Skeletal muscle satellite cell (primary cell): ENCODE measurements around the gene STUM.
"Not testable (repeated sequence)": the region's sequence is repeated elsewhere in the genome, so short reads cannot be mapped to it uniquely, and the experiment has no call there.

Source experiments
- H3K27me3 ChIP-seq: 2 replicates; pipeline ENCODE4 v1.7.0; 2013; ENCODE audit warnings: low read length; ENCODE audit not compliant: control insufficient read depth, insufficient read depth
- H3K36me3 ChIP-seq: 2 replicates; pipeline ENCODE4 v1.7.0; 2013; ENCODE audit warnings: mild to moderate bottlenecking, control low read depth, low read length; ENCODE audit not compliant: insufficient read depth
- H3K4me1 ChIP-seq: 2 replicates; pipeline ENCODE4 v1.7.0; 2013; ENCODE audit warnings: low read length; ENCODE audit not compliant: control insufficient read depth, insufficient read depth
- H3K4me2 ChIP-seq: 2 replicates; pipeline ENCODE4 v1.7.0; 2013; ENCODE audit warnings: mild to moderate bottlenecking, low read length
- H3K4me3 ChIP-seq: 2 replicates; pipeline ENCODE4 v1.7.0; 2013; ENCODE audit warnings: low read length
- H3K9ac ChIP-seq: 2 replicates; pipeline ENCODE4 v1.7.0; 2013; ENCODE audit warnings: mild to moderate bottlenecking, low read depth, low read length, moderate library complexity
- H3K9me3 ChIP-seq: replicated peaks from 2 replicates; pipeline ENCODE4 v1.7.0; 2013; ENCODE audit warnings: mild to moderate bottlenecking, control low read depth, low read length

STUM gene

GRCh38 chr1:226589008-226589733 lies 40.6 kb downstream of the STUM start:
- H3K27me3 ChIP-seq, result peaks cover 61% of the 10 kb centered on the region
- no peak overlapping the region for H3K4me3 ChIP-seq
- H3K4me2 ChIP-seq, result no peak overlapping the region
- H3K9ac ChIP-seq, result no peak overlapping the region
- no peaks in the 10 kb centered on the region for H3K9me3 ChIP-seq
- H3K4me1 ChIP-seq, result no peaks in the 10 kb centered on the region
- H3K36me3 ChIP-seq, result no peaks in the 10 kb centered on the region

- Histone ChIP-seq H3K36me3 (no peaks in the 10 kb centered on the region), H3K9me3 (no peaks in the 10 kb centered on the region), H3K4me3 (no peak overlapping the region), H3K4me2 (no peak overlapping the region), H3K27me3 (peaks cover 60% of the 10 kb centered on the region), H3K9ac (no peak overlapping the region), H3K4me1 (no peaks in the 10 kb centered on the region)
Observed at GRCh38 chr1:226590614-226591013, 42.0 kb downstream of the STUM start.

- H3K36me3 ChIP-seq, result no peaks in the 10 kb centered on the region
- H3K4me1 ChIP-seq, result no peaks in the 10 kb centered on the region
- no peak overlapping the region for H3K4me2 ChIP-seq
- H3K9me3 ChIP-seq, result no peaks in the 10 kb centered on the region
- H3K4me3 ChIP-seq, result no peak overlapping the region
- H3K9ac ChIP-seq, result no peak overlapping the region
- H3K27me3 ChIP-seq, result peaks cover 68% of the 10 kb centered on the region
Observed at GRCh38 chr1:226593541-226593940, 45.0 kb downstream of the STUM start.

GRCh38 chr1:226596531-226597165 lies 48.1 kb downstream of the STUM start:
- Histone ChIP-seq H3K27me3 (peaks cover 64% of the 10 kb centered on the region), H3K4me2 (no peak overlapping the region), H3K4me1 (no peaks in the 10 kb centered on the region), H3K36me3 (no peaks in the 10 kb centered on the region), H3K4me3 (no peak overlapping the region), H3K9me3 (no peaks in the 10 kb centered on the region), H3K9ac (no peak overlapping the region)

GRCh38 chr1:226597616-226598454 lies 49.3 kb downstream of the STUM start:
- Histone ChIP-seq H3K9ac (no peak overlapping the region), H3K27me3 (peaks cover 63% of the 10 kb centered on the region), H3K4me1 (peaks cover 8% of the 10 kb centered on the region), H3K36me3 (no peaks in the 10 kb centered on the region), H3K4me3 (no peak overlapping the region), H3K9me3 (no peaks in the 10 kb centered on the region), H3K4me2 (no peak overlapping the region)

- Histone ChIP-seq H3K36me3 (no peaks in the 10 kb centered on the region), H3K9ac (no peak overlapping the region), H3K4me1 (peaks cover 13% of the 10 kb centered on the region), H3K4me3 (no peak overlapping the region), H3K27me3 (peaks cover 60% of the 10 kb centered on the region), H3K9me3 (no peaks in the 10 kb centered on the region), H3K4me2 (no peak overlapping the region)
Observed at GRCh38 chr1:226598455-226598849, 49.9 kb downstream of the STUM start.

- not testable (repeated sequence) for H3K4me2 ChIP-seq, H3K9ac ChIP-seq, H3K9me3 ChIP-seq, H3K4me3 ChIP-seq, H3K36me3 ChIP-seq
- Histone ChIP-seq H3K4me1 (peaks cover 17% of the 10 kb centered on the region), H3K27me3 (peaks cover 57% of the 10 kb centered on the region)
Observed at GRCh38 chr1:226598955-226599354, 50.4 kb downstream of the STUM start.

GRCh38 chr1:226599636-226600238 lies 51.2 kb downstream of the STUM start:
- H3K9ac ChIP-seq, result no peak overlapping the region
- H3K36me3 ChIP-seq, result no peaks in the 10 kb centered on the region
- no peak overlapping the region for H3K4me3 ChIP-seq
- peaks cover 57% of the 10 kb centered on the region for H3K27me3 ChIP-seq
- H3K9me3 ChIP-seq, result no peaks in the 10 kb centered on the region
- H3K4me2 ChIP-seq, result no peak overlapping the region
- H3K4me1 ChIP-seq, result peaks cover 17% of the 10 kb centered on the region

- Histone ChIP-seq H3K4me3 (no peak overlapping the region), H3K36me3 (no peaks in the 10 kb centered on the region), H3K9me3 (no peaks in the 10 kb centered on the region), H3K4me2 (no peak overlapping the region), H3K9ac (no peak overlapping the region), H3K4me1 (peaks cover 17% of the 10 kb centered on the region), H3K27me3 (peaks cover 59% of the 10 kb centered on the region)
Observed at GRCh38 chr1:226600254-226600653, 51.7 kb downstream of the STUM start.

- no peak overlapping the region for H3K9ac ChIP-seq
- H3K36me3 ChIP-seq, result no peaks in the 10 kb centered on the region
- H3K4me3 ChIP-seq, result no peak overlapping the region
Observed at GRCh38 chr1:226601456-226601855, 52.9 kb downstream of the STUM start.

More at GRCh38 chr1:226601456-226601855, 52.9 kb downstream of the STUM start:
- Histone ChIP-seq H3K4me1 (peaks cover 17% of the 10 kb centered on the region), H3K27me3 (peaks cover 47% of the 10 kb centered on the region), H3K9me3 (no peaks in the 10 kb centered on the region), H3K4me2 (no peak overlapping the region)
